ENCODE measurements around the gene CST7.

The CST7 gene

GRCh38 chr20:24965065-24965919 is 16.2 kb downstream of the CST7 start:
- TF ChIP-seq, protein P1, sequence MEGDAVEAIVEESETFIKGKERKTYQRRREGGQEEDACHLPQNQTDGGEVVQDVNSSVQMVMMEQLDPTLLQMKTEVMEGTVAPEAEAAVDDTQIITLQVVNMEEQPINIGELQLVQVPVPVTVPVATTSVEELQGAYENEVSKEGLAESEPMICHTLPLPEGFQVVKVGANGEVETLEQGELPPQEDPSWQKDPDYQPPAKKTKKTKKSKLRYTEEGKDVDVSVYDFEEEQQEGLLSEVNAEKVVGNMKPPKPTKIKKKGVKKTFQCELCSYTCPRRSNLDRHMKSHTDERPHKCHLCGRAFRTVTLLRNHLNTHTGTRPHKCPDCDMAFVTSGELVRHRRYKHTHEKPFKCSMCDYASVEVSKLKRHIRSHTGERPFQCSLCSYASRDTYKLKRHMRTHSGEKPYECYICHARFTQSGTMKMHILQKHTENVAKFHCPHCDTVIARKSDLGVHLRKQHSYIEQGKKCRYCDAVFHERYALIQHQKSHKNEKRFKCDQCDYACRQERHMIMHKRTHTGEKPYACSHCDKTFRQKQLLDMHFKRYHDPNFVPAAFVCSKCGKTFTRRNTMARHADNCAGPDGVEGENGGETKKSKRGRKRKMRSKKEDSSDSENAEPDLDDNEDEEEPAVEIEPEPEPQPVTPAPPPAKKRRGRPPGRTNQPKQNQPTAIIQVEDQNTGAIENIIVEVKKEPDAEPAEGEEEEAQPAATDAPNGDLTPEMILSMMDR (conservative IDR thresholded peaks at IDR 0.05): no peak
- H3K27ac ChIP-seq: no peak overlapping the region

- TF ChIP-seq, protein P1 (conservative IDR thresholded peaks at IDR 0.05): no peak
- H3K27ac ChIP-seq: no peak overlapping the region
Observed at GRCh38 chr20:24966317-24967012, 17.4 kb downstream of the CST7 start.

- H3K27ac ChIP-seq: no peak overlapping the region
- TF ChIP-seq, protein P1 (conservative IDR thresholded peaks at IDR 0.05): no peak
Observed at GRCh38 chr20:24968278-24968800, 19.3 kb downstream of the CST7 start.

DNA sequence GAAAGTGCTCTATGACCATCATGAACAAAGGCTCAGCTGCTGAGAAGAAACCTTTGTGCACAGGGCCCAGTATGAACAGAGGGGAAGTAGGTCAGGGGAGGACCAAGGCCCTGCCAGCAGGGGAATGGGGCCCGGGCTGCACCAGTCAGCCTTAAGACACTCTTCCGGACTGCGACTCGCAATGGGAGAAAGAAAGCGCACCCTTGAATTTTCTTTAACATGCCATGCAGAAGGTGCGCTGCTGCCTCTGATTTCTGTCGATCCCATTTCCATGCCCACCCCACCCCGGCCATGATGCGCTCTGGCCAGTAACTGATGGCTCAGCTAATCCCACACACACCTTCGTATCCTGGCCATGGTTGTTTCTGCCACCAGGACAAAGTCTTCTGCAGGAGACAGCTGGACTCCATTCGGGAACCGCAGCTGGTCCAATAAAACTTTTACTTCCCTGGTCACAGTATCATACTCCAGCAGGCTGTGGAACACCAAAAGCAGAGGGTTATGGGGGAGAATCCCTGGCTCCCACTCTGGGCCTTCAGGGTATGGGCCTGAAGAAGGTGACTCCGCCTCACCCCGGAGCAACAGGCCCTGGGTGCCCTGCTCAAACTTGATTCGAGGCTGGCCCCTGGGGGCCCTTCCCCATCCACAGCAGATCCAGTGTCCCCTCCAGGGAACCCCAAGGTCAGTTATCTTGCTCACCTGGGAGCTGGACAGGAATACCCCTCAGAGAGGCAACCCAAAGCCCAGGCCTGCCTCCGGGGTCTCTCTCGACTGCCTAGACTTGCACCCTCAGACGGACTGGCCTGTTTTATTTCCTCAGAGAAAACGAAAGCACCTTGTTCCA is 20.3 kb downstream of the CST7 start:
- no peak overlapping the region for H3K27ac ChIP-seq
- TF ChIP-seq, protein P1 (conservative IDR thresholded peaks at IDR 0.05): no peak

DNA sequence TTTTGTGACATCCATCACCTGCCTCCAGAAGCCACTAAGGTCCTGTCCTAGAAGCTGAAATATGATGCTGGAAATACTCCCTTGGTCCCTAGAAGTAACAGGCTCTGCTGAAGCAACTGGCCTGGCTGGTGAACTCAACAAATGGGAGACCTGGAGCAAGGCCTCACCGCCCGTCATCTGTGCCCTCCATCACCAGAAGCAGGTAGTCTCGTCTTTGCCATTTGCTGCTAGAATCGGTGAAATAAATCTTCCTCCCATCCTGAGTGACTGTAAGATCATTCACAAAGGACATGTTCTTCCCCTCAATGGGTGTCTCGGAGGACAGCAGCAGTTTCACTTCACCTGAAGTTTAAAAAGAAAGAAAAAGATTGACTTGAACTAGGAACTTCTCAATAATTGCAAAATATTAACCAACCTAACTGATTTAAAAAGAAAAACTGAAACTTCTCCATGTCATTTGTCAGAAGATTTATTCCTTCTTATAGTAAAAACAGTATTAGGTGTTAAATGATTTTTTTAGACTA is 21.0 kb downstream of the CST7 start:
- TF ChIP-seq, protein P1 (conservative IDR thresholded peaks at IDR 0.05): no peak
- H3K27ac ChIP-seq: no peak overlapping the region

GRCh38 chr20:24970754-24971153 is 21.7 kb downstream of the CST7 start:
- TF ChIP-seq, protein P1 (conservative IDR thresholded peaks at IDR 0.05): no peak
- no peak overlapping the region for H3K27ac ChIP-seq
